Measurements from ENCODE around the gene EPHA2.

DNA sequence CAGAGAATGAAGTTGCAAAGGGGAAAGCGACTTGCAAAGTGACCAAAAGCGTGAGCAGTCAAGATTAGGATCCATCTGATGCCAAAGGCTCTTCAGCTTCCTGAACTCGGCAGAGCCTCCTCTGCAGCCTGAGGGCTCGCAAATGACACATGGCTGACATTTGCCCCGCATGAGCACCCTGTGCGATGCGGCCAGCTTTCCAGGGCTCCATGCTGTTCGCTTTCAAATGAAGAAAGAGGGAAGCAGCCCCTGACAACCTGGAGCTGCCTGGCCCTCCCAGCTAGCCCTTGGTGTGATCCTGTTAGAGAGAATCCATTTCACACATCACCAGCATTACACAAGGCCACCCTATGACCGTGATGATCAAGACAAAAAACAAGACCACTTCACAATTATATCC, 62.3 kb downstream of the EPHA2 start:
- TF ChIP-seq, protein P1, sequence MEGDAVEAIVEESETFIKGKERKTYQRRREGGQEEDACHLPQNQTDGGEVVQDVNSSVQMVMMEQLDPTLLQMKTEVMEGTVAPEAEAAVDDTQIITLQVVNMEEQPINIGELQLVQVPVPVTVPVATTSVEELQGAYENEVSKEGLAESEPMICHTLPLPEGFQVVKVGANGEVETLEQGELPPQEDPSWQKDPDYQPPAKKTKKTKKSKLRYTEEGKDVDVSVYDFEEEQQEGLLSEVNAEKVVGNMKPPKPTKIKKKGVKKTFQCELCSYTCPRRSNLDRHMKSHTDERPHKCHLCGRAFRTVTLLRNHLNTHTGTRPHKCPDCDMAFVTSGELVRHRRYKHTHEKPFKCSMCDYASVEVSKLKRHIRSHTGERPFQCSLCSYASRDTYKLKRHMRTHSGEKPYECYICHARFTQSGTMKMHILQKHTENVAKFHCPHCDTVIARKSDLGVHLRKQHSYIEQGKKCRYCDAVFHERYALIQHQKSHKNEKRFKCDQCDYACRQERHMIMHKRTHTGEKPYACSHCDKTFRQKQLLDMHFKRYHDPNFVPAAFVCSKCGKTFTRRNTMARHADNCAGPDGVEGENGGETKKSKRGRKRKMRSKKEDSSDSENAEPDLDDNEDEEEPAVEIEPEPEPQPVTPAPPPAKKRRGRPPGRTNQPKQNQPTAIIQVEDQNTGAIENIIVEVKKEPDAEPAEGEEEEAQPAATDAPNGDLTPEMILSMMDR (IDR thresholded peaks at IDR 0.05): no peak
- no peak for TF ChIP-seq POLR2A (IDR thresholded peaks at IDR 0.05)

All from body of pancreas (tissue), 4 donors.